Hepatocyte (in vitro differentiated cells): ENCODE data around the gene UHRF2.

Experiments used
- CTCF ChIP-seq: fragments of 200-600 bp; sonication (generic); IDR thresholded peaks from 2 replicates; pipeline ENCODE4 v1.5.1; 2016; ENCODE audit warnings: antibody characterized with exemption, mild to moderate bottlenecking; ENCODE audit not compliant: poor library complexity
- EZH2 ChIP-seq: fragments of 200-600 bp; sonication (generic); IDR thresholded peaks from 2 replicates; pipeline ENCODE4 v1.6.1; 2016; ENCODE audit warnings: antibody characterized with exemption, mild to moderate bottlenecking, borderline replicate concordance
- EZH2phosphoT487 ChIP-seq: fragments of 200-600 bp; sonication (generic); IDR thresholded peaks from one replicate; pipeline ENCODE4 v1.6.1; 2018; ENCODE audit warnings: antibody characterized with exemption, mild to moderate bottlenecking, low read depth, moderate library complexity; ENCODE audit not compliant: unreplicated experiment, severe bottlenecking

- TF ChIP-seq CTCF (no peak), EZH2phosphoT487 (no peak), EZH2 (no peak)
Measured at GRCh38 chr9:6501526-6502210, 88.7 kb downstream of the UHRF2 start.
